DMS53 treated with DMSO at 0.1 percent for 48 hours (cell line): ENCODE data around the gene LARGE1.

Experiments
- DNase-seq: peaks from one replicate; lab custom pipeline; 2025; ENCODE audit not compliant: unreplicated experiment; lab: John Stamatoyannopoulos, UW

Gene LARGE1

GRCh38 chr22:33274214-33275072 is 645.8 kb downstream of the LARGE1 start:
- no peak for DNase-seq

GRCh38 chr22:33272871-33273270 is 647.4 kb downstream of the LARGE1 start:
- DNase-seq, result no peak

- DNase-seq, result no peak
These were observed 648.1 kb downstream of the LARGE1 start for GRCh38 chr22:33272180-33272579.

- DNase-seq, result no peak
These were observed 648.7 kb downstream of the LARGE1 start for GRCh38 chr22:33271390-33272161.

- no peak for DNase-seq
These were observed 649.7 kb downstream of the LARGE1 start for GRCh38 chr22:33270596-33270995.

- no peak for DNase-seq
These were observed 658.6 kb downstream of the LARGE1 start for GRCh38 chr22:33261699-33262098.

- DNase-seq, result no peak
These were observed 659.8 kb downstream of the LARGE1 start for GRCh38 chr22:33260498-33260897.

GRCh38 chr22:33255791-33256190 is 664.5 kb downstream of the LARGE1 start:
- DNase-seq, result no peak

GRCh38 chr22:33248948-33249347 is 671.3 kb downstream of the LARGE1 start:
- DNase-seq, result no peak

- DNase-seq, result no peak
These were observed 672.5 kb downstream of the LARGE1 start for GRCh38 chr22:33247758-33248157.

GRCh38 chr22:33242078-33242477 is 678.2 kb downstream of the LARGE1 start:
- DNase-seq, result no peak

- DNase-seq, result no peak
These were observed 679.3 kb downstream of the LARGE1 start for GRCh38 chr22:33240888-33241475.

- no peak for DNase-seq
These were observed 688.2 kb downstream of the LARGE1 start for GRCh38 chr22:33232071-33232470.

- DNase-seq, result no peak
These were observed 692.5 kb downstream of the LARGE1 start for GRCh38 chr22:33227791-33228190.

GRCh38 chr22:33224841-33225240 is 695.4 kb downstream of the LARGE1 start:
- no peak for DNase-seq
